ENCODE data around the gene MARCOL.

The MARCOL gene, protein sequence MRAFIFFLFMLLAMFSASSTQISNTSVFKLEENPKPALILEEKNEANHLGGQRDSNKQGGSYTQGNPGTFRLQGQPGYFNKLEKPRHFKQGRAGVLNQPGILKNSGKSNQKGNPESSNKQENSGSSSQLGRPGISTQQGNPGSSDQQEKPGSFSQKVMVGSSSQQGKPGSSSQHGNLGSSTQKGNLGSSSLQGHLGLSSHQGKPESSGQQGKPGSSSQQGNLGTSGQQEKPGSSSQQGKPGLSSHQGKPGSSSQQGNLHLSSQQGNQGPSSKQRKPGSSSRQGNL

DNA sequence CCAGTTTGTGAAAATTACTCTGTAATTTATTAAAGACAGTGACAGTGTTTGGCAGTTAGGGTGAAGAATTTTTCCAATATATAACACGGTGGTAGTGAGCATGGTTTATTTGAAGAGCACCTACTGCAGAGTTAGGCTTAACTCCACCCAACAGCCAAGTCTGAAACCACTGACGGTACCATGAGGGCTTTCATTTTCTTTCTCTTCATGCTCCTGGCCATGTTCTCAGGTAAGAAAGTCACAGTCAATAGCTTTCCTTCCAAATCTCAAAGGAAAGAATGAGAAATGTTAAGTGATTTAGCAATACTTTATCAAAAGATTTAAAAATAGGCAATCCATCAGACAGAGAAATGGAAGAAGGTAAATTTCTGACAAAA lies at the start of gene MARCOL:
MARCOL (plus strand) TSS at position 108 of the 377 bp plus-strand sequence; CDS start at position 181, 73 bp downstream.
- no peak for DNase-seq (ENCODE audit: low read depth)
- TF ChIP-seq, protein P1, sequence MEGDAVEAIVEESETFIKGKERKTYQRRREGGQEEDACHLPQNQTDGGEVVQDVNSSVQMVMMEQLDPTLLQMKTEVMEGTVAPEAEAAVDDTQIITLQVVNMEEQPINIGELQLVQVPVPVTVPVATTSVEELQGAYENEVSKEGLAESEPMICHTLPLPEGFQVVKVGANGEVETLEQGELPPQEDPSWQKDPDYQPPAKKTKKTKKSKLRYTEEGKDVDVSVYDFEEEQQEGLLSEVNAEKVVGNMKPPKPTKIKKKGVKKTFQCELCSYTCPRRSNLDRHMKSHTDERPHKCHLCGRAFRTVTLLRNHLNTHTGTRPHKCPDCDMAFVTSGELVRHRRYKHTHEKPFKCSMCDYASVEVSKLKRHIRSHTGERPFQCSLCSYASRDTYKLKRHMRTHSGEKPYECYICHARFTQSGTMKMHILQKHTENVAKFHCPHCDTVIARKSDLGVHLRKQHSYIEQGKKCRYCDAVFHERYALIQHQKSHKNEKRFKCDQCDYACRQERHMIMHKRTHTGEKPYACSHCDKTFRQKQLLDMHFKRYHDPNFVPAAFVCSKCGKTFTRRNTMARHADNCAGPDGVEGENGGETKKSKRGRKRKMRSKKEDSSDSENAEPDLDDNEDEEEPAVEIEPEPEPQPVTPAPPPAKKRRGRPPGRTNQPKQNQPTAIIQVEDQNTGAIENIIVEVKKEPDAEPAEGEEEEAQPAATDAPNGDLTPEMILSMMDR (IDR thresholded peaks at IDR 0.05; ENCODE audit: insufficient read depth, low read depth, low read length, missing control alignments) = no peak
- H3K4me3 ChIP-seq (ENCODE audit: low read depth, low read length) = no peak within 1 kb of the TSS

DNA sequence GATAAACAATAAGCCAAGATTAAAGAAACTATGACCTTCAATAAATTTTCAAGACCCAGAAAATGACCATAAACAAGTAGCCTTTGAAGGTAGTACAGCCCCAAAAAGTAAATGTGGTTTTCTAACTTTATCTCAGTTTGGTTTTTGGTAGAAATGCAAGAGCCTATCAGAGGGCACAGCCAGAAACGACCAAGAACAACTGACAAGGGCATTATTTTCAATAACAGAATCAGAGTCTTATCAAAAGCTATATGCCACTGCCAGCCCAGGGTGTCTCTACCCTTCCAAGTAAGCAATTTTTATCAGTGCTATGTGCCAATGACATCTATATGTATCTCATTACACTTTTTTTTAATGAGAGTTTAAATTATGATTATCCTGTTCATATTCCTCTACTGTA lies 47.3 kb upstream of the MARCOL start:
- H3K4me3 ChIP-seq (ENCODE audit: low read depth, low read length) = no peak overlapping the region
- TF ChIP-seq, protein P1 (IDR thresholded peaks at IDR 0.05; ENCODE audit: insufficient read depth, low read depth, low read length, missing control alignments) = no peak
- DNase-seq (ENCODE audit: low read depth) = no peak

DNA sequence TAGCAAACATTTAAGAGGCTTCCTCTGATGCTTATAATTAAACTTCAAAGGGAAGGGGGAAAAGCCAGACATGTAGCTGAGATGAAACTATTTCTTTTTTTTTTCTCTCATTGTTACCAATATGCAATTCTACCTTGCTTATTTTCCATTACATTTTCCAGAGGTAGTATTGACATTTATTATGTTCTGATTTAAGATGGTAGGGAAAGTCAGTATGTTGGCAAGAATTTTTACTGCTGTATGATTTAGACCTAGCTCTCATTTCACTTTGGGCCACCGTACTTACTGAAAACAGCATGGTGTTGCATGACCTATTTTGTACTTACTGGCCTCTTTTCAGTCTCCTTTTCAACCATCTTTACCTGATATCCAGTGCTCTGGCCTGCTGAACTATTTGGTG lies 45.1 kb upstream of the MARCOL start:
- TF ChIP-seq, protein P1 (IDR thresholded peaks at IDR 0.05; ENCODE audit: insufficient read depth, low read depth, low read length, missing control alignments) = no peak
- DNase-seq (ENCODE audit: low read depth) = no peak
- H3K4me3 ChIP-seq (ENCODE audit: low read depth, low read length) = no peak overlapping the region

DNA sequence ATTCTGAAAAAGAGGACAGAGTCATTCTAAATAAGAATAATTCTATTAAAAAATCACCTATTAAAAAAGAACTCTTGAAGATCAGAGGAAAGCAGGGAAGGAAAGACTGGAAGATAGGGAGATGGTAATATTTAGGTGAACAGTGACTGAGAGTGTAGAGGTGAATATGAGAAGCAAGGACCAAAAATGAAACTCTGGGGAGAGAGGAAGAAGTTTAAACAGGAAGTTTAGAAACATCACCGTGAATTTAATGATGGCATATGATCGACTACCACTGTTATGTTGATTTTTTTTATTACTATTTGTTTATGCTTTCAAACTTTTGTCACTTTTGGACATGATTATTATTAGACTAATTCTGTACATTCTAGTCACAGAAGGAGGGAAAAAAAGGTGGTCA lies 37.2 kb upstream of the MARCOL start:
- no peak overlapping the region for H3K4me3 ChIP-seq (ENCODE audit: low read depth, low read length)
- TF ChIP-seq, protein P1 (IDR thresholded peaks at IDR 0.05; ENCODE audit: insufficient read depth, low read depth, low read length, missing control alignments) = no peak
- no peak for DNase-seq (ENCODE audit: low read depth)

DNA sequence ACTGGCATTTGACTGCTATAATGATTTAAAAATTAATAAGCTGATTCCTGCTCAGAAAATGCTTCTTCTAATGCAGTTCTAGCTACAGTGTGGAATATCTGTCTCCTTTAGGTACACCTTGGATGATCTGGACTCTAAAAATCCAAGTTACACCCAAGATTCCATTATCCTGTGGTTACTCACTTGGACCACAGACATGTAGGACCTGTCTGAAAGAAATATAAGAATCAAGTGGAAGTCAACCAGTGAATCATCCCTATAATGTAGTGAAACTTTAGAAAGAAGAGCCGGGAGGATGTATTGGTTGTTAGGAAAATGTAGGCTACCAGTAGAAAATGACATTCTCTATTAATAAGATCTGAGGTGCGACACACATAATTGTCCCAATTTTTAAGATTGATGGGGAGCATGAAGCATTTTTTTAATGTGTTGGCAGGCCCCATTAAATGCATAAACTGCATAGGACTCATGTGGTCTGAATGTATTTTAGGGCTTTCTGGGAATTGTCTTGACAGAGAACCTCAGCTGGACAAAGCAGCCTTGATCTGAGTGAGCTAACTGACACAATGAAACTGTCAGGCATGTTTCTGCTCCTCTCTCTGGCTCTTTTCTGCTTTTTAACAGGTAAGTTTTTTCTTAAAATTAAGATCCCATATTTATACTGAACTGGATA lies 35.7 kb upstream of the MARCOL start, which contains the start of gene SPINK6:
SPINK6 (plus strand) TSS at position 512 of the 673 bp plus-strand sequence; CDS start at position 567, 55 bp downstream.
- no peak for DNase-seq (ENCODE audit: low read depth)
- TF ChIP-seq, protein P1 (IDR thresholded peaks at IDR 0.05; ENCODE audit: insufficient read depth, low read depth, low read length, missing control alignments) = no peak
- no peak within 1 kb of the TSS for H3K4me3 ChIP-seq (ENCODE audit: low read depth, low read length)

DNA sequence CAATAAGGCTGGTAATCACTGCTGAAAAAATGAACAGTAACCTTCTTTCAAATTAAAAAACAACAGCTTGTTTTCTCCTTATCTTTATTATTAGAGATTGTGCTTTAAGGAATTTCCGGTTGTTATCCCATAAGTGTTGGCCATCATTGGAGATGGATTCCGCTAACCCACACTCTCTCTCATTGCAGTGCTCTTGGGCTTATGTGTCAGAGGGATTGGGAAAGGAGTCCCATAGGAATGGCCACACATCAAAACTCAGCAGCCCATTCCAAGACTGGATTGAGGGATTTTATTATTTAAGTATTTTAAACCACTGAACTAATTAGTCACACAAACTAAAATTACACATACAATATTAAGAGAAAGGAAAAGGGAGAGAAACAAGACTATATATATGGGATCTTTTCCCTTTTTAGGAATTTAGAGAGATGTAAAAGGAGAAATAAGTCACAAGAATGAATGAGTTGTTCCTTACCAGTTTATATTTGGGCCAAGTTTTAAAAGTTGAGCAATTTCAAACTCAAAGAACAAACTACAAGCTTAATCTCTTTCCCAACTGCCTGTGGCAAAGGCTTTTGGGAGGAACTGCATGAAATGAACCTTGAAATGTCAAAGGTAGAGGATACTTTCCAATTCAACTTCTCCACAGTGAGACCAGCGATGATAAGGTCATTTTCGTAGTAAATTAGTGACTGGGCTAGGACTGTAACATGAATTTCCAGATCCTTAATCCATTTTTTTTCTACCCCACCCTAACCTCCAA lies 33.1 kb upstream of the MARCOL start:
- no peak for DNase-seq (ENCODE audit: low read depth)
- TF ChIP-seq, protein P1 (IDR thresholded peaks at IDR 0.05; ENCODE audit: insufficient read depth, low read depth, low read length, missing control alignments) = no peak
- H3K4me3 ChIP-seq (ENCODE audit: low read depth, low read length) = no peak overlapping the region

All from GM12865 (cell line).